ENCODE data around the gene SLC17A9. TPM values are rescaled to one million over a fixed set of nuclear protein-coding genes. Genes with fewer than 3 reads are reported as not detected.
A peak's percentile ranks its signal among the peaks of the same experiment; 100 is the strongest.

Gene SLC17A9
- polyA plus RNA-seq, 6 donors from 2014 or later, result 3.1 to 10.0 (median 5.1) TPM

DNA sequence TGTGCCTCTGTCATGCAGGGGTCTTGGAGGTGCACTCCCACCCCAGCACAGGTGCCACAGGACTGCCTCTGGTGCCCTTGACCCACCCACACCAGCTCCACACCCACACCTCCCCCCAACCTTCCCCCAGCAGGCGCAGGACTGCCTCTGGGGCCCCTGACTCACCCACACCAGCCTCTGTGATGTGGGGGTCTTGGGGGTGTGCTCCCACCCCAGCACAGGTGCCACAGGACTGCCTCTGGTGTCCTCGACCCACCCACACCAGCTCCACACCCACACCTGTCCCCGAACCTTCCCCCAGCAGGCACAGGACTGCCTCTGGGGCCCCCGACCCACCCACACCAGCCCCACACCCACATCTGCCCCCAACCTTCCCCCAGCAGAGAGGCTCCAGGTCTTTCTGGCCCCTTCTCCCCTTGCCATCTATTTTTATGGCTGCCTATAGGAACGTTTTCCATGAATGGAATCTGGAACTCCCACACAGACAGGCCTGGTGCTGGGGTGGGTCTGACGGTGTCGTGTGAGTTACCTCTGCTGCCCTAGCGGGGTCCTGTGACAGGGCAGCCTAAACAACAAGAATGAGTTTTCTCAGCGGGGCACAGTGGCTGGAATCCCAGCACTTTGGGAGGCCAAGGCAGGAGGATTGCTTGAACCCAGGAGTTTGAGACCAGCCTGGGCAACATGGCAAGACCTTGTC lies 23.5 kb downstream of the SLC17A9 start:
- peaks cover 32 to 61% (median 55%) of the 10 kb centered on the region in 3 donors for H3K4me1 Mint-ChIP-seq
- H3K36me3 Mint-ChIP-seq, result no peaks in the 10 kb centered on the region
- peaks cover 45 to 85% (median 56%) of the 10 kb centered on the region in 3 donors for H3K27me3 Mint-ChIP-seq
- H3K27ac Mint-ChIP-seq, result peak overlapping the region in 4 of 6 donors; percentile 52 to 97 (median 56)
- peak overlapping the region in 3 of 8 donors; percentile 13 to 29 (median 16) for H3K4me3 Mint-ChIP-seq
- no peak for DNase-seq
- H3K9me3 Mint-ChIP-seq, result no peaks in the 10 kb centered on the region
- ATAC-seq (ENCODE audit: low read depth in 2 of 2), result no peak

- H3K27me3 Mint-ChIP-seq, result peaks cover 42 to 85% (median 56%) of the 10 kb centered on the region in 3 donors
- H3K4me3 Mint-ChIP-seq, result peak overlapping the region in 1 of 8 donors; percentile 74
- H3K4me1 Mint-ChIP-seq, result peaks cover 34 to 57% (median 57%) of the 10 kb centered on the region in 3 donors
- DNase-seq (no peak), ATAC-seq (ENCODE audit: low read depth in 2 of 2) (no peak)
- no peaks in the 10 kb centered on the region for H3K36me3 Mint-ChIP-seq
- H3K27ac Mint-ChIP-seq, result peak overlapping the region in 3 of 6 donors; percentile 72 to 97 (median 91)
- no peaks in the 10 kb centered on the region for H3K9me3 Mint-ChIP-seq
These were observed 24.4 kb downstream of the SLC17A9 start for GRCh38 chr20:62976886-62977285.

DNA sequence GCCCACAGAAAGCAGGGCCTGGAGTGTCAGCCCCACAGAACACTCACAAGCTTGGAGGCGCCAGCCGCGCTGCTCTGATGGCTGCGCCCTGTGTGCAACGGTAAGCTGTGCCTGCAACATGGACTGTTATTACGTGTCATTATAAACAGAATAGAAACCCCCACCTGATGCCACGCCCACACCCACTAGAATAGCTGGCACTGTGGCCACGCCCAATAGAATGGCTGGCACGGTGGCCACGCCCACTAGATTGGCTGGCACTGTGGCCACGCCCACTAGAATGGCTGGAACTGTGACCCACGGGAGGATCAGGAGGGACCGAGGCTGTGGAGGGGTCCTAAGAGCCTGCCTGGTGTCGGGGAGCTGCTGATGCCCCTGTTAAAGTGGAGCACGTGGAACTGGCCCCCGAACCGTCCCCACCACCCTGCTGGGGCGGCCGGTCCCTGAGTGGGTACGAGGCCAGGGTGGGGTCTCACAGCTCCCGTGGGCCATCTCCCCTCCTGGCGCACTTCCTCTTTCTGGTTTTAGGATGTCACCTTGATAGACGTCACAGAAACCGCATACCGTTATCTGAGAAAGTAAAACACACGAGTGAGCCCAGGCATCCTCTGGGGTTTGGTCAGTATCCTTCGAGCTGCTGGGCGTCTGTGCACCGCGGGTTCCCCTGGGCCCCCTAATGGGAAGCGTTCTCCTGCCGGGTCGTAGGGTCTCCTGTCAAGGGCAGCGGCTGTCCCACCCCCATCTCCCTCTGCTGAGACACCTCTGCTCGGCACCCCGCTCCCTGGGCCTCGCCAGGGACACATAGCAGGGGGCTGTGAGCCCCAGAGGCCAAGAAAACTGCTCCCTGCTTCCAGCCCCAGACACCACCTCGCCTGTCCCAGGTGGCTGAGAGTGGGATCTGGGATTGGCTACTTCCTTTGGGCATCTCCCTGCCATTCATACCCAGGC lies 25.4 kb downstream of the SLC17A9 start:
- H3K4me1 Mint-ChIP-seq, result peaks cover 32 to 56% (median 49%) of the 10 kb centered on the region in 3 donors

DNA sequence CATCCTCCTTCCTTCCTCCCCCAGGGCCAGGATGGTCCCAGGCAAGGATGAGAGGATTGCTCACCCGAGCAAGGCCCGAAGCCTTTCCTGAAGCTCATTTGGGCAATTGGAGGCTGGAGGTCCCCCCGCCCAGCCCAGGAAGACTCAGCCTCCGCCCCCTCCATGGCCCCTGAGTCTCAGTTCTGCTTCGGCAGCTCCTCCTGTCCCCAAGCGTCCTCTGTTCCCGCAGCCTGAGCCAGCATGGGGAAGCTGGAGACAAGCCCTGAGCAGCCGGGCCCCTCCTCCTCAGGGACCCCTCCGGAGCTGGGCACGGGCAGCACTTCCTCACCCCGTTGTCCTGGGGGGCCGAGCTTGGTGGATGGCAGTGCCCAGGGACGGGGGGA lies 26.0 kb downstream of the SLC17A9 start:
- Mint-ChIP-seq H3K9me3 (no peaks in the 10 kb centered on the region), H3K36me3 (no peaks in the 10 kb centered on the region), H3K27ac (peak overlapping the region; percentile 82 to 98 (median 92)), H3K4me1 (peaks cover 28 to 58% (median 42%) of the 10 kb centered on the region in 3 donors), H3K4me3 (peak overlapping the region; percentile 29 to 88 (median 80)), H3K27me3 (peaks cover 43 to 85% (median 59%) of the 10 kb centered on the region in 3 donors)
- ATAC-seq (ENCODE audit: low read depth in 2 of 2) (no peak), DNase-seq (no peak)

More for the DNA sequence above, 25.4 kb downstream of the SLC17A9 start:
- Mint-ChIP-seq H3K27me3 (peaks cover 39 to 85% (median 56%) of the 10 kb centered on the region in 3 donors), H3K36me3 (no peaks in the 10 kb centered on the region), H3K27ac (peak overlapping the region; percentile 82 to 98 (median 92)), H3K9me3 (no peaks in the 10 kb centered on the region), H3K4me3 (peak overlapping the region; percentile 63 to 90 (median 84))
- peak; percentile 87 for DNase-seq
- peak; percentile 78 to 79 for ATAC-seq (ENCODE audit: low read depth in 2 of 2)

DNA sequence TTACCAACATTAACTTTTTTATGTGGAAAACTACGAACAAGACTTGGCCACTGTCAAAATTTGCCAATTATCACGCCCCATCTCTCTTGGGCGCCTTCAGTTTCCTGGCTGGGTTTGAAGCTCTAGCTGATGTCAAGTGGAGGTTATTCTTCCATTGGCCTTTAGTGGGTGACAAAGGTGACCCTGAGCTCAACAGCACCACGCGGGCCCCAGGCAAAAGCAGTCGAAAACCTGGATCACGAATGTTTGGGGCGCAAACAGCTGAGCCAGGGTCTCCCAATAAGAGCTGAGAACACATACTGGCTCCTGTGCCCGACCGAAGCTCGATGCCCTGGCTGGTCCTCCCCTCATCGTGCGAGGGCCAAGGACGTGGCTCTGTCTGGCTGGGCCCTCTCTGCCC lies 26.8 kb downstream of the SLC17A9 start:
- Mint-ChIP-seq H3K4me3 (peak overlapping the region in 4 of 8 donors; percentile 33 to 74 (median 56)), H3K27me3 (peaks cover 42 to 85% (median 59%) of the 10 kb centered on the region in 3 donors), H3K36me3 (no peaks in the 10 kb centered on the region), H3K4me1 (peaks cover 27 to 55% (median 34%) of the 10 kb centered on the region in 3 donors), H3K9me3 (no peaks in the 10 kb centered on the region), H3K27ac (peak overlapping the region in 4 of 6 donors; percentile 15 to 95 (median 68))
- ATAC-seq (ENCODE audit: low read depth in 2 of 2) (no peak), DNase-seq (no peak)

DNA sequence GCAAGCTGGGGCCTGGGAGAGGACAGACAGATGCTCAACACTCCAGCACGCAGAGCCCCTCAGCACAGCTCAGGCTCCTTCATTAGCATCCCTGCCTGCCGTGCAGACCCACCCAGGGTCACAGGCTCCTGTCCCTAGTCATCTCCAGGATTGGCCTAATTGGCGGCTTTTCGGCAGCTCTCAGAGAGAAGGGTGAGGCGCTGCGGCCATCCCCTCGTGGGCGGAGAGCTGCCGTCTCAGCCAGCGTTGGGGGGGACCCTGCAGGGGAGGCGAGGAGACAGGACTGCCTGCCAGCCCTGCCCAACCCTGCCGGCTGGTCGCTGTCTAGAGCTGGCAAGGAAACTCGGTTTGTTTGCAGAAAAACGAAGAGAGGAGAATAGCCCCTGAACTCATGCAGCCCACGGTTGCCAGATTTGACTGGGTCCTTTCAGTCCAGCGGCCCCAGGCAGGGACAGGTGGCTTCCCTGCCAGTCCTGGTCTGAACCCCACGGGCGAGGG lies 27.4 kb downstream of the SLC17A9 start:
- peaks cover 39 to 85% (median 59%) of the 10 kb centered on the region in 3 donors for H3K27me3 Mint-ChIP-seq
- ATAC-seq (ENCODE audit: low read depth in 2 of 2), result no peak

GRCh38 chr20:62980380-62980960 lies 28.0 kb downstream of the SLC17A9 start:
- ATAC-seq (ENCODE audit: low read depth in 2 of 2) (no peak), DNase-seq (no peak)
- H3K27me3 Mint-ChIP-seq, result peaks cover 39 to 85% (median 61%) of the 10 kb centered on the region in 3 donors
- H3K4me1 Mint-ChIP-seq, result peaks cover 27 to 55% (median 34%) of the 10 kb centered on the region in 3 donors
- peak overlapping the region in 3 of 8 donors; percentile 12 to 37 (median 30) for H3K4me3 Mint-ChIP-seq
- no peaks in the 10 kb centered on the region for H3K36me3 Mint-ChIP-seq
- H3K9me3 Mint-ChIP-seq, result no peaks in the 10 kb centered on the region
- peak overlapping the region in 1 of 6 donors; percentile 15 for H3K27ac Mint-ChIP-seq

More for the DNA sequence above, 27.4 kb downstream of the SLC17A9 start:
- Mint-ChIP-seq H3K4me1 (peaks cover 27 to 55% (median 34%) of the 10 kb centered on the region in 3 donors), H3K36me3 (no peaks in the 10 kb centered on the region), H3K9me3 (no peaks in the 10 kb centered on the region), H3K27ac (peak overlapping the region in 2 of 6 donors; percentile 80 to 95), H3K4me3 (peak overlapping the region in 4 of 8 donors; percentile 6 to 47 (median 24))
- no peak for DNase-seq

DNA sequence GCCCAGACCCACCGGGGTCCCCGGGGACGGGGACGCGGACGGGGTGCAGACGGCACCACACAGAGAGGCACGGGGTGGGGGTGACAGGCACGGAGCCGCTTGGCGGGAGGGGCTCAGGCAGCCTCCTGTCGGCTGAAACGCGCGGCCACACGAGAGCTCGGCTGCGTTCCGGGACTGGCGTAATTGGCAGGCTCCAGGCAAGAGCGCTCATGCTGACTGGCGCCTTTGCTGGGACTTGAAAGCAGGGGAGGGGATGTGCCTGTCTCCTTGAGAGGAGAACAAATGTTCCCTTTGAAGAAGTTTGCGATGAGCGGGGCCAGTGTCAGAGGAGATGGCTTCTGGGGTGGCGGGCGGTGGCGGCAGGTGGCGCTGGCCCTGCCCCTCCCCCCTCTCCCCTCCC lies 28.5 kb downstream of the SLC17A9 start:
- no peaks in the 10 kb centered on the region for H3K9me3 Mint-ChIP-seq
- peaks cover 39 to 84% (median 61%) of the 10 kb centered on the region in 3 donors for H3K27me3 Mint-ChIP-seq
- H3K4me1 Mint-ChIP-seq, result peaks cover 27 to 56% (median 34%) of the 10 kb centered on the region in 3 donors
- H3K4me3 Mint-ChIP-seq, result peak overlapping the region in 2 of 8 donors; percentile 26 to 47
- DNase-seq (peak; percentile 46), ATAC-seq (ENCODE audit: low read depth in 2 of 2) (no peak)
- H3K27ac Mint-ChIP-seq, result peak overlapping the region in 2 of 6 donors; percentile 54 to 79
- H3K36me3 Mint-ChIP-seq, result no peaks in the 10 kb centered on the region

DNA sequence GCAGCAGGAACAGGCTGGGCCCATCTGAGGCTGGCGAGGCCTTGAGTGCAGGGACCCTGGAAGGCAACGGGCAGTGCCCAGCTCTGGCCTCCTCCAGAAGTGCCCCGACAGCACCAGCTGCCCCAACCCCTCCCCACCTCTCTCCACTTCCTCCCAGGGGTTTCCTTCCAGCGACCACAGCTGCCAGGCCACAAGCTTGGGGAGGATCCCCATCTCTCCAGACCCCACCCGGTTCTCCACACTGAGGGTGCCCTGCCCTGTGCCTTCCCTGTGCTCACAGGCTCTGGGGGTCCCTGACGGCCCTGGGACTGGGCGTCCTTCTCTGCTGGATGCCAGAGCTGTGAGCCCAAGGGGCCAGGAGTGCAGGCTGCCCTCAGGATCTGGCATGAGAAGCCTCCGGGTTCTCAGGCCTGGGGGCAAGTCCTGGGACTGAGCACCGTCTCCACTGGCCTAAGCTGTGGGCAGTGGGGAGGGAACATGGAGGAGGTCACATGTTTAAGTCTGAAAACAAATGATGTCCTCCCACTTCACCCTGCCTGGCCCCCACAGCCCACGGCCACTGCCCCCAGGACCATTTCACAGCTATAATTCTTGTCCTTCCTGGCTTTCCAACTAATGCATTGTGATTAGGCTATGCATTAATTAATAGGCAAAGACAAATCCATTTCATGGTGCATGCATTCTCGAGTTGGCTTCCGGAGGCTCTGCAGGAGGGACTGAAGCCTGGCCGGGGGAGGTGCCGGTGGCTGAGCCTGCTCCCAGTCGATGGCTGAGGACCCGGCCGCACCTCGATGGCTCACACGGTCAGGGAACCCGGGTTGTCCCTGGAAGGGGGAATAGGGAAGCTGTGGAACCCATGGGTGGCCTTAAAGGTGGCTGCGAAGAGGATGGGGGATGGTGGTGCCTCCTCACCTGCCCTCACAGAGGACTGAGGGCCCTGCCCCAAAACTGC lies 29.9 kb downstream of the SLC17A9 start:
- Mint-ChIP-seq H3K27me3 (peaks cover 39 to 89% (median 70%) of the 10 kb centered on the region in 3 donors), H3K36me3 (no peaks in the 10 kb centered on the region), H3K9me3 (no peaks in the 10 kb centered on the region), H3K4me1 (peaks cover 27 to 45% (median 34%) of the 10 kb centered on the region in 3 donors), H3K4me3 (peak overlapping the region in 1 of 8 donors; percentile 47), H3K27ac (peak overlapping the region in 1 of 6 donors; percentile 30)
- ATAC-seq (ENCODE audit: low read depth in 2 of 2) (no peak), DNase-seq (no peak)

DNA sequence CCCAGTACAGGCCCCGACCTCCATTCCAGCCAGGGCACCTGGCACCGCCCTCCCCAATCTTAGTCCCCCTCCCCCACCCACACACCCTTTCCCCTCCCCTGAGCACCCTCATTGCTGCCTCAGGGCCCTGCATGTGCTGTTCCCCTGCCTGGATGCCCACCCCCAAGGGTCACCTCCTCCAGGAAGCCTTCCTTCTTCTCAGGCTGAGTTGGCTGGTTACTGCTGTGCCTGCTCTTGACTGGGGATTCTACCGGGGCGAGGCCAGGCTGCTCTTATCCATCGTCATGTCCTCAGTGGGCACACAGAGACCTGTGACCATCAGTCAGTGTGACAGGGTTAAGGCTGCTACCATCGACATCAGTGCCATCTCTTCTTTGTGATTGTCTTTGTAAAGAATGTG lies 30.7 kb downstream of the SLC17A9 start:
- DNase-seq (no peak), ATAC-seq (ENCODE audit: low read depth in 2 of 2) (no peak)
- peaks cover 20 to 37% (median 26%) of the 10 kb centered on the region in 3 donors for H3K4me1 Mint-ChIP-seq
- H3K4me3 Mint-ChIP-seq, result peak overlapping the region in 2 of 8 donors; percentile 65 to 66
- H3K36me3 Mint-ChIP-seq, result no peaks in the 10 kb centered on the region
- H3K27me3 Mint-ChIP-seq, result peaks cover 31 to 88% (median 73%) of the 10 kb centered on the region in 3 donors
- H3K27ac Mint-ChIP-seq, result peak overlapping the region in 3 of 6 donors; percentile 30 to 70 (median 42)
- no peaks in the 10 kb centered on the region for H3K9me3 Mint-ChIP-seq

- ATAC-seq (ENCODE audit: low read depth in 2 of 2), result no peak
- no peak for DNase-seq
- peak overlapping the region in 1 of 8 donors; percentile 52 for H3K4me3 Mint-ChIP-seq
These were observed 32.3 kb downstream of the SLC17A9 start for GRCh38 chr20:62984666-62985443.

More at GRCh38 chr20:62984666-62985443, 32.3 kb downstream of the SLC17A9 start:
- Mint-ChIP-seq H3K27ac (no peak overlapping the region), H3K4me1 (peaks cover 20 to 33% (median 26%) of the 10 kb centered on the region in 3 donors), H3K36me3 (no peaks in the 10 kb centered on the region), H3K9me3 (no peaks in the 10 kb centered on the region), H3K27me3 (peaks cover 28 to 77% (median 68%) of the 10 kb centered on the region in 3 donors)
